Measurements from ENCODE around the gene ABCC9. TPM values are rescaled to one million over a fixed set of nuclear protein-coding genes. Genes with fewer than 3 reads are reported as not detected.

The ABCC9 gene
- total and polyA plus RNA-seq, 10 donors = 0.42 to 21.8 (median 14.2) TPM

GRCh38 chr12:21827083-21827482 is 114.1 kb downstream of the ABCC9 start:
- WGBS, 5 donors = 43 to 55% (median 48%) methylated on average over 3 of the region's 3 CpGs

GRCh38 chr12:21826618-21826910 is 114.7 kb downstream of the ABCC9 start:
- no peak for DNase-seq
- TF ChIP-seq CTCF (IDR thresholded peaks at IDR 0.05 in 8 of 11, conservative IDR thresholded peaks at IDR 0.05 in 3 of 11) = no peak
- TF ChIP-seq POLR2AphosphoS5 (IDR thresholded peaks at IDR 0.05) = no peak
- Histone ChIP-seq H3K4me3 (no peak overlapping the region), H3K27me3 (replicated peaks in 1 of 7) (no peaks in the 10 kb centered on the region), H3K9me3 (peaks cover 0 to 3% (median 0%) of the 10 kb centered on the region in 8 donors), H3K36me3 (no peaks in the 10 kb centered on the region), H3K27ac (no peak overlapping the region), H3K4me1 (no peaks in the 10 kb centered on the region)
- intact Hi-C loops (cut with DNase I; ENCODE audit: low total_unique reads) = no loop called here
- WGBS, 5 donors = 80 to 89% (median 87%) methylated on average over 4 of the region's 4 CpGs

More at GRCh38 chr12:21827083-21827482, 114.1 kb downstream of the ABCC9 start:
- no peak for DNase-seq
- no peak overlapping the region for H3K4me3 ChIP-seq
- no peaks in the 10 kb centered on the region for H3K4me1 ChIP-seq
- TF ChIP-seq POLR2AphosphoS5 (IDR thresholded peaks at IDR 0.05) = no peak
- TF ChIP-seq CTCF (IDR thresholded peaks at IDR 0.05 in 8 of 11, conservative IDR thresholded peaks at IDR 0.05 in 3 of 11) = no peak
- TF ChIP-seq POLR2A (IDR thresholded peaks at IDR 0.05) = no peak
- peak overlapping the region in 2 of 8 donors; percentile 15 to 29 for H3K27ac ChIP-seq
- H3K36me3 ChIP-seq = no peaks in the 10 kb centered on the region
- intact Hi-C loops (cut with DNase I; ENCODE audit: low total_unique reads) = no loop called here
- H3K9me3 ChIP-seq = peaks cover 0 to 3% (median 0%) of the 10 kb centered on the region in 8 donors
- H3K27me3 ChIP-seq (replicated peaks in 1 of 7) = no peaks in the 10 kb centered on the region

GRCh38 chr12:21825886-21826617 is 115.2 kb downstream of the ABCC9 start:
- no peak for TF ChIP-seq POLR2AphosphoS5 (IDR thresholded peaks at IDR 0.05)
- no peak for TF ChIP-seq CTCF (IDR thresholded peaks at IDR 0.05 in 8 of 11, conservative IDR thresholded peaks at IDR 0.05 in 3 of 11)
- no peak for TF ChIP-seq POLR2A (IDR thresholded peaks at IDR 0.05)
- no peak for DNase-seq
- Histone ChIP-seq H3K9me3 (peaks cover 0 to 3% (median 0%) of the 10 kb centered on the region in 8 donors), H3K27me3 (replicated peaks in 1 of 7) (no peaks in the 10 kb centered on the region), H3K4me3 (no peak overlapping the region), H3K27ac (no peak overlapping the region), H3K36me3 (no peaks in the 10 kb centered on the region), H3K4me1 (no peaks in the 10 kb centered on the region)
- intact Hi-C loops (cut with DNase I; ENCODE audit: low total_unique reads) = no loop called here
- 88 to 92% (median 91%) methylated on average over 2 of the region's 2 CpGs for WGBS, 5 donors

GRCh38 chr12:21823581-21823980 is 117.6 kb downstream of the ABCC9 start:
- intact Hi-C loops (cut with DNase I; ENCODE audit: low total_unique reads) = no loop called here
- 76 to 85% (median 84%) methylated on average over 8 of the region's 8 CpGs for WGBS, 5 donors
- no peaks in the 10 kb centered on the region for H3K27me3 ChIP-seq (replicated peaks in 1 of 7)
- no peaks in the 10 kb centered on the region for H3K36me3 ChIP-seq
- DNase-seq = peak; percentile 70
- H3K4me1 ChIP-seq = no peaks in the 10 kb centered on the region
- no peak overlapping the region for H3K4me3 ChIP-seq
- H3K9me3 ChIP-seq = peaks cover 0 to 3% (median 0%) of the 10 kb centered on the region in 8 donors
- no peak overlapping the region for H3K27ac ChIP-seq
- TF ChIP-seq POLR2AphosphoS5 (IDR thresholded peaks at IDR 0.05) = no peak
- TF ChIP-seq POLR2A (IDR thresholded peaks at IDR 0.05) = no peak
- TF ChIP-seq CTCF (IDR thresholded peaks at IDR 0.05 in 8 of 11, conservative IDR thresholded peaks at IDR 0.05 in 3 of 11) = no peak

All from spleen (tissue), 11 donors.